Esophagus muscularis mucosa (tissue), 4 donors: ENCODE results near the gene STX18. TPM values are rescaled to one million over a fixed set of nuclear protein-coding genes. Genes with fewer than 3 reads are reported as not detected.
"Not testable (repeated sequence)": the region's sequence is repeated elsewhere in the genome, so short reads cannot be mapped to it uniquely, and the experiment has no call there.

Source experiments
- DNase-seq: peaks from one replicate; pipeline ENCODE4 v3.0.0-alpha.2; 2017; ENCODE audit errors: extremely low spot score
- H3K27ac ChIP-seq, 4 donors: fragments of 200-600 bp; sonication (generic); replicated peaks in 1 of 4; 1 replicate in 3 of 4; 2 replicates in 1 of 4; pipeline ENCODE4 v1.5.1; 2016 to 2019; ENCODE audit warnings: mild to moderate bottlenecking in 1 of 4
- H3K27me3 ChIP-seq, 4 donors: fragments of 200-600 bp; sonication (generic); one replicate each; pipeline versions ENCODE4 v1.5.1 to v1.6.0; 2016 to 2019
- H3K36me3 ChIP-seq, 4 donors: fragments of 200-600 bp; sonication (generic); one replicate each; pipeline ENCODE4 v1.5.1; 2016 to 2019
- H3K4me1 ChIP-seq, 4 donors: fragments of 200-600 bp; sonication (generic); one replicate each; pipeline ENCODE4 v1.5.1; 2016 to 2019
- H3K4me3 ChIP-seq, 4 donors: fragments of 200-600 bp; sonication (generic); 1 replicate in 2 of 4; 2 replicates in 2 of 4; pipeline ENCODE4 v1.5.1; 2016 to 2019; ENCODE audit warnings: mild to moderate bottlenecking in 4 of 4, moderate library complexity in 1 of 4
- H3K9me3 ChIP-seq, 4 donors: fragments of 200-600 bp; sonication (generic); 1 replicate in 3 of 4; 2 replicates in 1 of 4; pipeline ENCODE4 v1.5.1; 2016 to 2019
- EP300 ChIP-seq: sonication (generic); formaldehyde crosslinking; IDR thresholded peaks from one replicate; pipeline ENCODE4 v1.6.1; 2017; ENCODE audit warnings: antibody characterized with exemption
- POLR2A ChIP-seq: fragments of 450-650 bp; IDR thresholded peaks from one replicate; pipeline ENCODE4 v1.6.1; 2017; ENCODE audit warnings: antibody characterized with exemption, moderate library complexity, mild to moderate bottlenecking, low read depth
- POLR2AphosphoS5 ChIP-seq, 2 donors: sonication (generic); formaldehyde crosslinking; IDR thresholded peaks; one replicate each; pipeline ENCODE4 v1.6.1; 2017; ENCODE audit warnings: antibody characterized with exemption in 2 of 2
- WGBS: methylation state at CpG from one replicate; pipeline ENCODE4 v1.1.5; 2018; 5-methylcytosine and 5-hydroxymethylcytosine counted together
- intact Hi-C: fragments of 100-400 bp; cut with DNase I; formaldehyde crosslinking; loops from one replicate; pipeline ENCODE4 v1.15.1; 2023
- total RNA-seq, 4 donors: library from RNA; depleted of rRNA; stranded (reverse); fragments of >200 nt; gene quantifications; one replicate each; pipeline versions ENCODE4 v1.1.0 to v1.2.1, GENCODE V29; 2016
- TF ChIP-seq, protein P1 (sequence below), 3 experiments: fragments of 200-600 bp in 2 of 3; fragments of 450-650 bp in 1 of 3; sonication (generic) in 2 of 3; IDR thresholded peaks; one replicate each; pipeline ENCODE4 v1.5.1; 2017 to 2019; ENCODE audit warnings: antibody characterized with exemption in 3 of 3, mild to moderate bottlenecking in 2 of 3, moderate library complexity in 1 of 3

STX18 gene
- total RNA-seq, 4 donors from 2014 or later: 14.5 to 21.0 (median 17.8) TPM

DNA sequence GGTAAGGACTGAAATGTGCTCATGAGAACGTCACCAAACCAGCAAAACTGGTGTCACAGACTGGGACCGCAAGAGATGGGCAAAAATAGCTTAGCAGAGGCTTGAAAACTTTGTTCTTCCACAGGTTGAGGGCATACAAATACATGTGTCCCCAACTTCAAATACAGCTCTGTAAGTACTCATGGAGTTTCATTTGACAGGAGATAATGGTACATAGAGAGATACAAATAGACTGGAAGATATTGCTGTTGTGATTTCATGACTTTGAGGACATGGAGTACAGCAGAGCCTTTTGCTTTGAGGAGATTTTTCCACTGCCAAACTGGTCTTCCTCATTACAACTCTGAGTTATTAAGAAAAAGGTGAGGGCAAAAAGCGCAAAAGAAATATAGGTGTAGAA lies 70.7 kb downstream of the STX18 start:
- Histone ChIP-seq H3K27ac (no peak overlapping the region), H3K4me1 (peaks cover 0 to 24% (median 0%) of the 10 kb centered on the region in 4 donors), H3K4me3 (no peak overlapping the region), H3K9me3 (no peaks in the 10 kb centered on the region), H3K36me3 (peaks cover 18 to 53% (median 43%) of the 10 kb centered on the region in 4 donors), H3K27me3 (no peaks in the 10 kb centered on the region)
- 98% methylated on average over 3 of the region's 3 CpGs for WGBS
- intact Hi-C loops: no loop called here
- TF ChIP-seq POLR2AphosphoS5 (IDR thresholded peaks at IDR 0.05): no peak
- no peak for TF ChIP-seq EP300
- TF ChIP-seq POLR2A: no peak
- TF ChIP-seq, protein P1, sequence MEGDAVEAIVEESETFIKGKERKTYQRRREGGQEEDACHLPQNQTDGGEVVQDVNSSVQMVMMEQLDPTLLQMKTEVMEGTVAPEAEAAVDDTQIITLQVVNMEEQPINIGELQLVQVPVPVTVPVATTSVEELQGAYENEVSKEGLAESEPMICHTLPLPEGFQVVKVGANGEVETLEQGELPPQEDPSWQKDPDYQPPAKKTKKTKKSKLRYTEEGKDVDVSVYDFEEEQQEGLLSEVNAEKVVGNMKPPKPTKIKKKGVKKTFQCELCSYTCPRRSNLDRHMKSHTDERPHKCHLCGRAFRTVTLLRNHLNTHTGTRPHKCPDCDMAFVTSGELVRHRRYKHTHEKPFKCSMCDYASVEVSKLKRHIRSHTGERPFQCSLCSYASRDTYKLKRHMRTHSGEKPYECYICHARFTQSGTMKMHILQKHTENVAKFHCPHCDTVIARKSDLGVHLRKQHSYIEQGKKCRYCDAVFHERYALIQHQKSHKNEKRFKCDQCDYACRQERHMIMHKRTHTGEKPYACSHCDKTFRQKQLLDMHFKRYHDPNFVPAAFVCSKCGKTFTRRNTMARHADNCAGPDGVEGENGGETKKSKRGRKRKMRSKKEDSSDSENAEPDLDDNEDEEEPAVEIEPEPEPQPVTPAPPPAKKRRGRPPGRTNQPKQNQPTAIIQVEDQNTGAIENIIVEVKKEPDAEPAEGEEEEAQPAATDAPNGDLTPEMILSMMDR (IDR thresholded peaks at IDR 0.05): no peak
- DNase-seq: no peak

- WGBS: 92% methylated on average over 2 of the region's 3 CpGs
- no peaks in the 10 kb centered on the region for H3K9me3 ChIP-seq
- H3K4me1 ChIP-seq: peaks cover 0 to 24% (median 0%) of the 10 kb centered on the region in 4 donors
- H3K36me3 ChIP-seq: peaks cover 27 to 63% (median 51%) of the 10 kb centered on the region in 4 donors
- no peak for DNase-seq
- no peak for TF ChIP-seq POLR2AphosphoS5 (IDR thresholded peaks at IDR 0.05)
- TF ChIP-seq EP300: no peak
- TF ChIP-seq, protein P1 (IDR thresholded peaks at IDR 0.05): no peak
- intact Hi-C loops: no loop called here
- no peaks in the 10 kb centered on the region for H3K27me3 ChIP-seq
- H3K27ac ChIP-seq: no peak overlapping the region
- H3K4me3 ChIP-seq: no peak overlapping the region
These were observed 71.6 kb downstream of the STX18 start for GRCh38 chr4:4470208-4470607.

DNA sequence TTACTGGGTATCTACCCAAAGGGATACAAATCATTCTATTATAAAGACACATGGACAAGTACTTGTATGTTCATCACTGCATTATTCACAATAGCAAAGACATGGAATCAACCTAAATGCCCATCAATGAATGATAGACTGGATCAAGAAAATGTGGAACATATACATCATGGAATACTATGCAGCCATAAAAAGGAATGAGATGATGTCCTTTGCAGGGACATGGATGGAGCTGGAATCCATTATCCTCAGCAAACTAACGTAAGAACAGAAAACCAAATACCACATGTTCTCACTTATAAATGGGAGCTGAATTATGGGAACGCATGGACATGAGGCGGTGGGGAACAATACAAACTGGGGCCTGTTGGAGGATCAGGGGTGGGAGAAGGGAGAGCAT lies 76.6 kb downstream of the STX18 start:
- intact Hi-C loops, H3K27ac ChIP-seq, H3K27me3 ChIP-seq, H3K9me3 ChIP-seq, DNase-seq, H3K4me1 ChIP-seq, H3K4me3 ChIP-seq: not testable (repeated sequence)
- peaks cover 27 to 63% (median 42%) of the 10 kb centered on the region in 4 donors for H3K36me3 ChIP-seq
- WGBS: 97% methylated on average over 3 of the region's 3 CpGs

DNA sequence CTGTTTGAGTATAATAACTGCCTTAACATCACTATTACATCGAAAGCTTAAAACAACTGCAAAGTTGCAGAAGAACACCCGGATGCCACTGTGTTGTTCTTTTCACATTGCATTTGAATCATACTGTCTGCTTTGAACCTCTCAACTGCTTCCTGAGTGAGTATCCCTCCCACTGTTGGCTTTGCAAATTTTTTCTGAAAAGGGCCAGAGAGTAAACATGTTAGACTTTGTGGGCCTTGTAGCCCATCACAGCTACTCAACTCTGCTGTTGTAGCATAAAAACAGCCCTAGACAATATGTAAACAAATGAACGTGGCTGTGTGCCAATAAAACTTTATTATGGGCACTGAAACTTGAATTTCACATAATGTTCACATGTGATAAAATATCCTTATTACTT lies 78.9 kb downstream of the STX18 start:
- intact Hi-C loops: no loop called here
- Histone ChIP-seq H3K9me3 (no peaks in the 10 kb centered on the region), H3K27me3 (no peaks in the 10 kb centered on the region), H3K4me3 (no peak overlapping the region), H3K4me1 (no peaks in the 10 kb centered on the region), H3K27ac (no peak overlapping the region), H3K36me3 (peaks cover 14 to 58% (median 39%) of the 10 kb centered on the region in 4 donors)
- TF ChIP-seq, protein P1 (IDR thresholded peaks at IDR 0.05): no peak
- TF ChIP-seq POLR2AphosphoS5 (IDR thresholded peaks at IDR 0.05) (no peak), POLR2A (no peak), EP300 (no peak)
- DNase-seq: no peak
- WGBS: 62% methylated on average over 3 of the region's 3 CpGs

DNA sequence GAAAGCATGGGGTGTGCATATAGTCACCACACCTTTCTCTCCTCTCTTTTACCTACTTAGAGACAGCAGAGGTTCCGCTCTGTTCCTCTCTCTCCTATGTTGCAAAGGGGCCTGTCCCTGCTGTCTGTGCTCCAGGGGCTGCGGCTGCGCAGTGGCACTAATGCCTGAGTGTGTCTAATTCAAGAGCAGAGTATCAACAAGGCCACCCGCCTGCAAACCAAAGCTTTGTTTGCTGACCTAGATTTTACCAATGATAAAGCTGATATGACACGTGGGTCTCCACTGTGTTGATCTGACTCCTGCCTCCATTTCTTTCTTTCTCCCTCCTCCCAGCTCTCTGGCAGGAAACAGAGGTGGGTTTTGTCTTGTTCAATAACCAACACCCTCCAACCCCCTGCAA lies 80.0 kb downstream of the STX18 start:
- no peak overlapping the region for H3K4me3 ChIP-seq
- H3K27me3 ChIP-seq: no peaks in the 10 kb centered on the region
- 87% methylated on average over 5 of the region's 5 CpGs for WGBS
- H3K36me3 ChIP-seq: peaks cover 20 to 58% (median 40%) of the 10 kb centered on the region in 4 donors
- no peaks in the 10 kb centered on the region for H3K4me1 ChIP-seq
- intact Hi-C loops: no loop called here
- no peak for DNase-seq
- no peaks in the 10 kb centered on the region for H3K9me3 ChIP-seq
- H3K27ac ChIP-seq: no peak overlapping the region
- no peak for TF ChIP-seq POLR2AphosphoS5 (IDR thresholded peaks at IDR 0.05)
- no peak for TF ChIP-seq POLR2A
- no peak for TF ChIP-seq EP300
- TF ChIP-seq, protein P1 (IDR thresholded peaks at IDR 0.05): no peak
